ENCODE results near the gene SPHK2.
A peak's percentile ranks its signal among the peaks of the same experiment; 100 is the strongest.
"Not testable (repeated sequence)": the region's sequence is repeated elsewhere in the genome, so short reads cannot be mapped to it uniquely, and the experiment has no call there.

Gene SPHK2

DNA sequence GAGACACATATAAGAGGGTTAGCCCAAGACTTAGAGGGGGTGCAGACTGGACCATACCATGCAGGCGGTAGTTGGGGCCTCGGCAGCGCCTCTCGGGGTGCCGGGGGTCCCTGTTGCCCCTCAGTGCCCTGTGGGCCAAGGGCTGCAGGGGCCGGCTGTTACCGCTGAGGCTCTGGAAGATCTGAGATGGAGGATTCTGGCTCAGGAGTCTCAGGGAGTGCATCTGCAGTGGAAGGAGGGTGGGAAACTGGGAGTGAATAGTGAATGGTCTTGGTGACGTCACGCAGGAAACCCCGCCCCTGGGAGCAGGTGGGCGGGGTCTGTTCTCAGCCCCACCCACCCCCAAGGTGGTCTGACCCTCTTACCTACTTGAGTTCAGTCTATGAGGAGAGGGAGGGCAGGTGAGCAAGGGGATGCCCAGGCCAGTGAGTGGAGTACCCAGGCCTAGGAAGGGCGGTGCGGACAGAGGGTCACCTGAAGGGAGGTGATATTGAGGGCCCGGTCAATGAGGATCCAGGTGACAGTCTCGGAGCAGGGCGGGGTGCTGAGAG lies 19.6 kb downstream of the SPHK2 start:
- no peak for DNase-seq

DNA sequence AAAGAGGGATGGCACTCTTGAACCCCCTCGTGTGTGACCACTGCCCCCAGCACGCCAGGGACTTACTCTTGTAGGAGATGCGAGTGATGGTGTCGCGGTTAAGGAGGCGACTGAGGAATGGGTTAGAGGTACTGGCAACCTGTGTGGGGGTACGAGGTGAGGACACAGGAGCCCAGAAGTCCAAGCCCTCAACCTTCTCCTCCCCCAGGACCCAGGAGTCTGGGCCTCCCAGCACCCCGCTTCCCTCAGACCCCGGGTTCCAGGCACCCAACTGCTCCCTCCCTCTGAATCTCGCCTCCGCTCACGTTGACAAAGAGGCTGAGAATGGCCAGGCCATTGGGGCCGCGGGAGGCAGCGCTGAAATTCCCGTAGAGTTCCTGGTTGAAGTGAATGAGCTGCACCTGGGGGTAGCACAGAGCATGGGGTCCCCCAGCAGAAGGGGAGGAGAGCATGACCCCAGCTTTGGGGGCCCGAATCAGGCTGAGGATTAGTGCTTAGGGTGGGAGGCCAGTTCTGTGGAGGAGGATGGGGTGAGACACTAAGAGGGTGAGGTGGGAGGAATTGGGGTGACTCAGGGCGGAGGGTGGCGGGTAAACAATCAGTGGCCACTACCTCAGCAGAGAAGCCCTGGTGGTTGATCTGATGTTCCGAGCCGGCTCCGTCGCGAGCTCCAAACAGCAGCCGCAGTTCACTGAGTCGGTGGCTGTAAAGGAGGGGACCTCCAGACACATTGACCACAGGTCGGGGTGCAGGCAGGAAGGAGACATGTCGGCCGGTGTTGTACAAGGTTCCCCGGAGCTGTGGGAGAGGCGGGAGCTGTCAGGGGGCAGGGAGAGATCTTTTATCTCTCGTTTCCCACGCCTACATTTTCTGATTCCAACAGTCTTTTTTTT lies 20.4 kb downstream of the SPHK2 start:
- no peak for DNase-seq

DNA sequence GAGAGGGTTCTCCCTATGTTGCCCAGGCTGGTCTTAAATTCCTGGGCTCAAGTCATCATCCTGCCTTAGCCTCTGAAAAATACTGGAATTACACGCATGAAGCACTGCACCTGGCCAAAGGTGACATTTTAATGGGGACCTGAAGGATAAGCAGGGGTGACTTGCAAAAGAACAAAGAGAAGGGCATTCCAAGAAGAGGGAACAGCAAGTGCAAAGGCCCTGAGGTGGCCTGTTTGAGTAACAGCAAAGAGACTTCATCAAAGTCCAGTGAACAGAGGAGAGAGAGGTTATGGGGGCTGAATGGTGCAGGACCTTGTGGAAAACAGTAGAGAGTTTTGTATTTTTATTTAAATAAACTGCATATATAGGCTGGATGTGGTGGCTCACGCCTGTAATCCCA lies 22.5 kb downstream of the SPHK2 start:
- DNase-seq, result no peak

DNA sequence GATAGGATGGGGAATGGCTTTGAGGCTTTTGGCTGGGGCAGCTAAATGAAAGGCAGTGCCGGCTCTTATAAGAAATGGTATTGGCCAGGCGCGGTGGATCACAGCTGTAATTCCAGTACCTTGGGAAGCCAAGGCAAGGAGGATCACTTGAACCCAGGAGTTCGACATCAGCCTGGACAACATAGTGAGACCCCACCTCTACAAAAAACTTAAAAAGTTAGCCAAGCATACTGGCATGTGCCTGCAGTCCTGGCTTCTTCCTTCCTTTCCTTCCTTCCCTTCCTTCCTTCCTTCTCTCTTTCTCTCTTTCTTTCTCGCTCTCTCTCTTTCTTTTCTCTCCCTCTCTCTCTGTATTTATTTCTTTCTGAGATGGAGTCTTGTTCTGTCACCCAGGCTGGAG lies 23.6 kb downstream of the SPHK2 start:
- DNase-seq, result no peak

DNA sequence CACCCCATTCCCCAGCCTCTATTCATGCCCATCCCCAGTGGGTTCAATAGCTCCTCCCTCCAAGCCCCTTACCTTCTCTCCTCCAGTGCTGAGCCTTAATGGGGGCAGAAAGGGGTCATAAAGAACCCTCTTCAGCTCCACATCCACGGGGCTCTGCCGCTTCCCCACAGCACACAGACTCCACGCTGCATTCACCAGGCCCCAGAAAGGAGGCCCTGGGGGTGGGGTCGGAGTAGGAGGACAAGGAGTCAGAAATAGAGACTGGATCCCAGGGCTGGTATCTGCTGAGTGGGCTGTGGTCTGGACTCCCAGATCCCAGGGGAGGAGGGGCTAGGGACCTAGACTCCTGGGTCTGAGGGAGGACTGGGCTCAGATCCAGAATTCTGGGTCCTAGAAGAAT lies 25.0 kb downstream of the SPHK2 start:
- DNase-seq, result no peak

DNA sequence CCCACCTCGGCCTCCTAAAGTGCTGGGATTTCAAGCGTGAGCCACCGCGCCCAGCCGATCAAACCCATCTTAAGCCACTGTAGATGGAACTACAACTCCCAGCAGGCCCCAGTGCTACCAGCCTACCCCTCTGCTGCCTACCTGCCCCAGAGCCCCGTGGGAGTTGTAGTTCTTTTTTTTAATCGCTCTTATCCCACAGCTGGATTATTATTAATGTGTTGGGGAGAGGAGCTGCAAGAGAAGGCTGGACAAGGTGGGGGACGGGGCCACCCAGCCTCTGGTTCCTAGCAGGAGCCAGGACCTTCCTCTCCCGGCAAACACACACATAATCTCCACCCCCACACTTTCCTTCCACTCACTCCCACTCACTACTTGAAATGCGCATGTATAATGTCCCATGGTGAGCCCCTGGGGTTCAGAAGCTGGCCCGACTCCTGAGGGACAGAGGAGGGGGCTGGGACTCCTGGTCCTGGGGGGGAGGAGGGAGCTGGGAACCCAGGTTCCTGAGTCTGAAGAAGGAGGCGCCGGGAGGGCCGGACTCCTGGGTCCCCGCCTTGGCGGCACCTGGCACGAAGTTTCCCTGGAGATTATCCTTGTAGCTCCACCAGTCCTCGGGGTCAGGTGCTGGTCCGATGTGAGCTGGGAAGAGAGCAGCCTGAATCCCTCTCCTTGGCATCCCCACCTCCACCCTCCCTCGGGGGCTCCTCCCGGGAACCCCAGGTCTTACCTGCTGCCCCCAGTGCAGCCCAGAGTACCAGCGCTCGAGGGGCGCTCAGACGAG lies 25.7 kb downstream of the SPHK2 start:
- peak; percentile 85 for DNase-seq

DNA sequence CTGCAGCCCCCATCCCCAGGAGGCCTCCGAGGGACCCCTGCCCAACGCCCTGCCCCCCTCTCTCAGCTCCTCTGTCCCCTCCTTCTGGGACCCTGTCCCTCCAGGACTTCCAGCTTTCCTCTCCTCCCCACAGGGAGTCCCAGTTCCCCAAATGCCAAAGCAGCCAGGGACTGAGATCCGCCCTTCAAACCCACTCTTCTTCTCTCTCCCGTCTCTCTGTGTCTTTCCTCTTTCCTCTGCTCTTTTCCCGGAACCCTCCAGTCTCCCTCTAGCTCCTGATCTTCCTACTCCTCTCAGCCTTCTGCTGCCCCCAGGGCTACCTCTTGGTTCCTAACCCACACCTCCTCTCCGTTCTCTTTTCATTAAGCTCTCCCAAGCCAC lies 26.3 kb downstream of the SPHK2 start:
- no peak for DNase-seq

DNA sequence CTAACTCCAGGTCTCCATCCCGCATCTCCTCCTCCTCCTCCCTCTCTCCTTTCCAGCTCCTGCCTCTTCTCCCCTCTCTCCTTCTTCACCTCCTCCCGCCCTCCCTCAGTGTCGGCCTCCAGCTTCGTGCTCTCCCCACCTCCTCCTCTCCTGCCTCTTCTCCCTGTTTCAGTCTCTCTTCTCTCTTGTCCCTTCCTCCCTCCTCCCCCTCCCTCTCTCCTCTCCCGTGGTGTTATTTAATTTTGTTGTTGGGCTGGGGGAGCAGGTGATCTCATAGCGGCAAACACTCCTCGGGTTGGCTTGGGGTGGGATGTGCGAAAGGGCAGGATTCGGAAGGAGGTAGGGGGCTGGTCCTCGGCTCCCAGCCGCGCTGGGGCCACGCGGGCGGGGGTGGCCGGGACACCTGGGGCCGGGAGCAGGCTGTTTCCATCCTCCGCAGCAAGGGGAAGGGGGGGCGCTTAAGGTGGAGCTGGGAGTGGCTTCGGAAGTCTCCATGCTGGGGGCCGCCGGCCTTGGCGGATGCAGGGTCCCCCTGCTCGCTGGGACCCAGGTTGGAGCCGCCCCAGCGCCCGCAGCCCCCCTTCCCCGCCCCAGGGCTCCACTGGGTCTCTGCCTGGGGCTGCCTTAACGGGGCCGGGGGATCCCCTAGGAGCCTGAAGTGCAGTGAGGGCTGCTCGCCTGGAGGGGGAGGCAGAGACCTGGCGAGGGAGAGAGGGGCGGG lies 26.9 kb downstream of the SPHK2 start, which contains the start of gene CA11:
CA11 (minus strand) TSS at position 187 of the 721 bp plus-strand sequence. CDS start 555 bp downstream, outside the sequence.
- peak; percentile 93 for DNase-seq

DNA sequence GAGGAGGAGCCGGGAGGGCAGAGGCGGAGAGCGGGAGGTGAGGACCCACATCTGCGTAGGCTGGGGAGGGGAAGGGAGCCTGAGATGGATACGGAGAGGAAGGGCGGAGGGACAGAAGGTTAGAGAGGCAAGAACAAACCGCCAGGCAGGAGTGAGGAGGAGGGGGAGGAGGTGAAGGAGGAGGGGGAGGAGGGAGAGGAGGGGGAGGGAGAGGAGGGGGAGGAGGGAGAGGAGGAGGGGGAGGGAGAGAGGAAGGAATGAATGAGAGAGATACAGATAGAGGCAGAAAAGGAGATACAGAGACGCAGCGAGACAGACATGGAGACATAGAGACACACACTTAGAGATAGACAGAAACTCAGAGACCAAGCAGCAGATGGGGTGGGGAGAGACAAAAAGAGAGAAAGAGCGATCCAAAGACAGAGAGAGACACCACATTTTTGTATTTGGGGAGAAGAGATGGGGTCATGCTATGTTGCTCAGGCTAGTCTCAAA lies 27.5 kb downstream of the SPHK2 start:
- DNase-seq, result no peak

DNA sequence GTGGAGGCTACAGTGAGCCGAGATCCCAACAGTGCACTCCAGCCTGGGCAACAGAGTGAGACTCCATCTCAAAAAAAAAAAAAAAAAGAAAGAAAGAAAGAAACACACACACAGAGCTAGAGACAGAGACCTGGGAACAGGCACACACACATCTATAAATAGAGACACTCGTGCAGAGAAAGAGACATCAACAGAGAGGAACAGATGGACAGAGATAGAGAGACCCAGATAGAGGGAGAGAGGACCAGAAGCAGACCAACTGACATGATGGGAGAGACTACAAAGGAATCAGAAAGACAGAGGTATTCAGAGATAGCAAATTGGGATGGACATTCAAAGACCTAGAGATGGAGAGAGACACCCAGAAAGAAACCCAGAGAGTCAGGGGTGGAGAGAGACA lies 28.8 kb downstream of the SPHK2 start:
- DNase-seq, result no peak

DNA sequence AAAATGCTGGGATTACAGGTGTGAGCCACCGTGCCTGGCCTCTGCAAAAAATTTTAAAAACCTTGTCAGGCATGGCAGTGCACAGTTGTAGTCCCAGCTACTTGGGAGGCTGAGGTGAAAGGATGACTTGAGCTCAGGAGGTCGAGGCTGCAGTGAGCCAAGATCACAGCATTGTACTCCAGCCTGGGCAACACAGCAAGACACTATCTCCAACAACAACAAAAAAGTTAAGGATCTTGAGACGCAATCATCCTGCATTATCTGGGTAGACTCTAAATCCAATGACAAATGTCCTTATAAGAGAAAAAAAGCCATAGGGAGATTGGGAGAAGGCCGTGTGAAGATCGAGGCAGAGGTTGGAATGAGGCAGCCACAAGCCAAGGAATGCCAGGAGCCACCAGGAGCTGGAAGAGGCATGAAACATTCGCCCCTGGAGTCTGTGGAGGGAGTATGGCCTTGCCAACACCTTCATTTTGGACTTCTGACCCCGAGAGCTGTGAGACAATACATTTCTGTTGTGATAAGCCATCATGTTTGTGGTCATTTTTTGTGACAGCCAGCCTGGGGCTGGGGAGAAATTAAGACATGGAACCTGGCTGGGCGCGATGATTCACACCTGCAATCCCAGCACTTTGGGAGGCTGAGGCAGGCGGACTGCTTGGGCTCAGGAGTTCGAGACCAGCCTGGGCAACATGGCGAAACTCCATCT lies 31.8 kb downstream of the SPHK2 start:
- no peak for DNase-seq

DNA sequence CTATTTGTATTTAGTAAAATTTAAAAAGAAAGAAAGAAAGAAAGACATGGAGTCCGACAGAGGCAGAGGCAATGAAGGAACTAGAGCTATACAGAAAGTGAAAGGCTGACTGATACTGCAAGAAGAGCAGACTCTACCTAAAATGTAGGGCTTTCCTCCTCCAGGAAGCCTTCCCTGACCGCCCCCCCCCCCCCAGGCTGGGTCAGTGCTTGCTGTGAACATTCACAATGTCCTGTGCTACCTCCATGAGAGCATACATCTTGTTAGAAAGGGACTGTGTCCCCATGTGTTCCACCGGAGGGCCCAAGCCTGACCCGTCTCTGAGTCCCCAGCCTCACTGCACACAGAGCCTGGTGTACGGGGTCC lies 32.4 kb downstream of the SPHK2 start:
- DNase-seq, result no peak

DNA sequence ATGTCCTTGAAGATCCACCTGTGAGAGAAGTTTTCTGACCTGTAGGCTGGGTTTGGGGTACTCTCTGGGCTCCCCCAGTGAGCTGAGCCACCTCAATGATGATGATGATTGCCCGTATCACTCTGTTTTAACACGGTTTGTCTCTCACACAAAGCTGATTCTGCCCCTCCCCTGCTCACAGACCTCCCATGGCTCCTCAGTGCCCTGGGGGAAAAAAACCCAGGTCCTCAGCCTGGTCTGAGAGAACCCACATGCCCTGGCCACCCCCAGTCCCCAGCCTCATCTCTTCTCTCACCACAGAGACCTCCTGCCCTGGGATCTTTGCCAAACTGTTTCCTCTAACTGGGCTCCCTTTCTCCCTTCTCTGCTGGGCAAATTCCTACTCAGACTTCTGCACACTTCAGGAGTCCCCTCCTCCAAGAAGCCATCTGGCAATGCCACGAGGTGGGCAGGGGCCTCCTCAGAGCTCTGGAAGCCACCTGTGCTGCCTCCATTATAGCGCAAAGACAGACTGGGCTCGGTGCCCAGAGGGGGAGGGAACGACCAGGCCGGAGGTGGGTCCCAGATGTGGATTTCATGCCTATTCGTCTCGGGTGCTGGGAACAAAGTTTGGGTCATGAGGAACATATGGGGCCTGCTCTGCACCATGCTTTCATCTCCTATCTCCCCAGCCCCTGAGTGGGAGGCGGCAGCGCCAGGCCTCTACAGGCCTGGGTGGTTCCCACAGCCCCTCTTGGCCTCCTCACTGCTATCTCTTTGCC lies 35.2 kb downstream of the SPHK2 start:
- no peak for DNase-seq

DNA sequence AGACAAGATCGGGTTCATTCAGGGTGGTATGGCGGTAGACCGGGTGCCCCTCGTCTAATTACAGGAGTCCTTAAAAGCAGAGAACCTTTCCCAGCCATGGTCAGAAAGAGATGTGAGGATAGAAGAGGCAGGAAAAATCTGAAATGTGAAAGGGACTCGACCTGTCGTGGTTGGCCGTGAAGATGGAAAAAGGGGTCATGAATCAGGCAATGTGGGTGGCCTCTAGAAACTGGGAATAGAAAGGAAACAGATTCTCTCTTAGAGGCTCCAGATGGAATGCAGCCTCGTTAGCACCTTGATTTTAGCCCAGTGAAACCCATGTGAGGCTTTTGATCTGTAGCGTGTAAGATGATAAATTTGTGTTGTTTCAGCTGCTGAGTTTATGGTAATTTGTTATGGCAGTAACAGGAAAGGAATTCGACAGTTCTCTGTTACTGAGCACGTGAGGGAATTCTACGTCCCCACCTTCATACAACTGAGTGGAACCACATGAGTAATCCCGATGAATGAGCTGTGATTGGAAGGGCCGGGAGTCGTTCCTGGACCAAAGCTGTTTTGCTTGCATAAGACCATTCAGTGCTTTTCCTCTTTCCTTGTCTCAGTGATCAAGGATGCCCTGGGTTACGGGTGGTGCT lies 37.7 kb downstream of the SPHK2 start:
- no peak for DNase-seq

DNA sequence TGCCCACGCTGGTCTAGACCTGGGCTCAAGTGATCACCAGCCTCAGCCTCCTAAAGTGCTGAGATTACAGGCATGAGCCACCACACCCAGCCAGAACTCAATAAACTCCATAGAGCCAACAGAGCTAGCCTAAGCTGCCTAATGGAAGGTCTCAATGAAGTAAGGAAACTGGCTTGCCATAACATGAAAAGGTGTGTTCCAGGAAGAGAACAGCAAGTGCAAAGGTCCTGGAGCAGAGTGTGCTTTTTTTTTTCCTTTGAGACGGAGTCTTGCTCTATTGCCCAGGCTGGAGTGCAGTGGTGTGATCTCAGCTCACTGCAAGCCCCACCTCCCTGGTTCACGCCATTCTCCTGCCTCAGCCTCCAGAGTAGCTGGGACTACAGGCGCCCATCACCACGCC lies 38.5 kb downstream of the SPHK2 start:
- not testable (repeated sequence) for DNase-seq

DNA sequence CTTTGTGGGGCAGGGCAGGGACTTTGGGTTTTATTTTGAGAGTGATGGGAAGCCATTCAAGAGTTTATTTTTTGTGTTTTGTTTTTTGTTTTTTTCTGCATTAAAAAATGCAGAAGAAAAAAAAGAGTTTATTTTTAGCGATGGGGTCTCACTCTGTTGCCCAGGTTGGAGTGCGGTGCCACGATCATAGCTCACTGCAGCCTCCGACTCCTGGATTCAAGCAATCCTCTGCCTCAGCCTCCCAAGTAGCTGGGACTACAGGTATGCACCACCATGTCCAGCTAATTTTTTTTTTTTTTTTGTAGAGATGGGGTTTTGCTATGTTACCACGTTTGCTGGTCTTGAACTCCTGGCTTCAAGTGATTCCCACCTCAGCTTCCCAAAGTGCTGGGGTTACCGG lies 39.2 kb downstream of the SPHK2 start:
- DNase-seq, result no peak

DNA sequence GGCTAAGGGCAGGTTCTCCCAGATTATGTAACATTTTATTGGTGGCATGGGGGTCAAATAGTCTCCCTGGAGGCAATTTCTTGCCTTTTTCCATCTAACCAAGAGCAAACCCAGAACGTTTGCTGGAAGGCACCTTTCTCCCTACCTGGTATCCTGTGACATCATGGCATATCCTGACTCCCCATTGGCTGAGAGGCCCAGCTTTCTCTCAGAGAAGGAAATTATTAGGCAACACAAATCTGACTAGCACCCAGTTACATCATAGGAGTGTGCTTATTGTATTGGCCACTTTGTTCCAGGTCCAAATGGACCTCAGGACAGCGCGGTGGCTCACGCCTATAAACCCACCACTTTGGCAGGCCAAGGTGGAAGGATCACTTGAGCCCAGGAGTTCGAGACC lies 40.5 kb downstream of the SPHK2 start:
- DNase-seq, result no peak

DNA sequence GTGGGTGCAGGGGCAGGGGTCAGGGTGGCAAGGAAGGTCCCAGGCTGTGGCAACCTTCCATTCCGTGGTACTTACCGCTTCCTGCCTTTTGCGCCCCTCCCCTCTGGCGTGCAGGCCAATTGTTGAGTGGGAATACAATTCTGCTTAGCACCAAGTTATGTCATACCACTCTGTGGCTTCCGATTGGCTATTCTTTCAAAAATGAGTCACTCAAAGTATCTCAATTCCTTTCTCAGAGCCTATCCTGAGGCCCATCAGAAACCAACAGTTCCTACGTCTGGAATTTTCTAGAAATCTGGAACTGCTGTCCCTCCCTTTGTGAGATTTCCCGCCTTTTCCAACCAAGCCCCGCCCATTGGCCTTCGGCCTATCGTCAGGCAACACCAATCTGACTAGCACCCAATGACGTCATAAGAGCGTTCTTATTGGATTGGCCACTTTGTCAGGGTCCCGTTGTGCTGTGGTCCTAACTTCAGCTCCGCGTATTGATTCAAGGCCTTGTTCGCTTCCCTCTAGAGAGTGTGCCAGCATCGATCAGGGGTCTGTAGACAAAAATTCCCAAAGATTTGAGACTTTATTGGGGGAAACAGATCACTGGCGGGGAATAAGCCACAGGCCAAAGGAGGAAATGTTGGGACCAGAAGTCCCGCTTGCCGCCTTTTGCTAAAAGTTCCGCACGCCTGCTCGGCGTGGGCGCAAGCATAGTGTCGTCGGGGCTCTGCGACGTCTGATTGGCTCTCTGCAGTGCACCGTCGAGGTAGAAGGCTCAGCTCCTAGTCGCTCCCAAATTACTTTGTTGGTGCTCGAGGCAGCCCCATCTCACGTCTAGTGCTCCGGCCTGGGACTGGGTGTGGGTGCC lies 41.8 kb downstream of the SPHK2 start:
- peak; percentile 88 for DNase-seq

DNA sequence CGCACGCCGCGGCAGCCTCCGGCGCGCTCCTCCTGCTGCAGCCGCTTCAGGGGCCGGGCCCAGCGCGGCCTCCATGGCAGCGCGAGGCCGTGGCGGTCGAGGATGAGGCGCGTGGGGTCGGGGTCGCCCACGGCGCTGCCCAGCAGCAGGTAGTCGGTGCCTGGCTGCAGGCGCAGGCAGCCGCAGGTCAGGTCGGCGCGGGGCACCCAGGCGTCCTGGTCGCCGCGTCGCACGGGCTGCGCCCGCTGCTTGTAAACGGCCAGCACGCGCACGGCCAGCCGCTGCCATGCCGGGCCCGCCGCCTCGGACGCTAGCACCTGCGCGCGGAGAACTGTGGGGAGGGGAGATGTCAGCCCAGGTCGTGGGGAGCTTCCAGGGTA lies 42.4 kb downstream of the SPHK2 start:
- no peak for DNase-seq

DNA sequence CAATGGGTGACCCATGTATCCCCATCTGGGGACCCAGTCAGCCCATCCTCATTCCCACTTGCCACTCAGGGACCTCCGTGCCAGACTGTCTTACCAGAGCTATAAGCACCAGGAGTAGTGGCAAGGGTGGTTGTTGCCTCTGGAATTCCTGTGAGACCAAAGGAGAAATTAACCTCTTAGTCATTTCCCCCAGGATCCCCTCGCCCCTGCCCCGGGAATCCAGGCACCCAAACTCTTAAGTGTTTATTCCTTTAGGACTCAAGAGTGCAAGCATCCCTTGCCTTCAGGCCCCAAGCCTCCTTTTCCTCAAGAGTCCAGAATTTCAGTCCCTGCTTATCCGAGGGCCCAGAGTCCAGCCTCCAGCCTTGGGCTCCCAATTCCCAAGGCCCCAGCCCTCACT lies 44.4 kb downstream of the SPHK2 start:
- no peak for DNase-seq

Measured in activated CD4-positive, alpha-beta T cell treated with anti-CD3 and anti-CD28 coated beads for 48 hours (primary cell).